A549 (cell line): ENCODE data around the gene NCAPD3.

Experiments used
- BHLHE40 ChIP-seq: IDR thresholded peaks from 2 replicates; pipeline ENCODE4 v1.6.1; 2012; ENCODE audit warnings: low read depth, low read length, inconsistent platforms
- CHD2 ChIP-seq: fragments of 150-350 bp; IDR thresholded peaks from 2 replicates; pipeline ENCODE4 v1.6.1; 2014; ENCODE audit warnings: low read length; ENCODE audit not compliant: partially characterized antibody
- ELK1 ChIP-seq: fragments of 150-350 bp; IDR thresholded peaks from 2 replicates; pipeline ENCODE4 v1.6.1; 2014; ENCODE audit warnings: low read depth, mild to moderate bottlenecking, low read length
- KDM1A ChIP-seq: fragments of 200-600 bp; sonication (generic); IDR thresholded peaks from 2 replicates; pipeline ENCODE4 v1.6.1; 2016; ENCODE audit warnings: low read depth, mild to moderate bottlenecking
- MAZ ChIP-seq: fragments of 150-350 bp; IDR thresholded peaks from 2 replicates; pipeline ENCODE4 v1.6.1; 2014; ENCODE audit warnings: antibody characterized with exemption, low read depth, low read length, borderline replicate concordance
- NR3C1 ChIP-seq: fragments of >200 bp; sonication (Bioruptor Twin); formaldehyde crosslinking; IDR thresholded peaks from 3 replicates; pipeline ENCODE4 v1.6.1; 2017
- POLR2A ChIP-seq: IDR thresholded peaks from 2 replicates; pipeline ENCODE4 v1.6.1; 2012; ENCODE audit warnings: mild to moderate bottlenecking, low read length
- POLR2AphosphoS2 ChIP-seq: conservative IDR thresholded peaks from 2 replicates; pipeline ENCODE4 v1.6.1; 2012; ENCODE audit warnings: low read length, improper control_type of control experiment, inconsistent platforms
- RAD21 ChIP-seq, 2 experiments: fragments of >200 bp in 1 of 2; sonication (Bioruptor Twin) in 1 of 2; formaldehyde crosslinking in 1 of 2; IDR thresholded peaks in 1 of 2; conservative IDR thresholded peaks in 1 of 2; 2 replicates in 1 of 2; 3 replicates in 1 of 2; pipeline ENCODE4 v1.6.1; 2012 to 2018; ENCODE audit warnings: inconsistent platforms in 1 of 2
- REST ChIP-seq: fragments of 200-600 bp; sonication (generic); IDR thresholded peaks from 2 replicates; pipeline ENCODE4 v1.6.1; 2016; ENCODE audit warnings: antibody characterized with exemption, mild to moderate bottlenecking, moderate library complexity
- RNF2 ChIP-seq: fragments of 200-600 bp; sonication (generic); IDR thresholded peaks from 2 replicates; pipeline ENCODE4 v1.6.1; 2016; ENCODE audit warnings: low read depth, mild to moderate bottlenecking, antibody characterized with exemption, moderate library complexity, borderline replicate concordance
- TP53 ChIP-seq: fragments of 250-450 bp; sonication (Bioruptor Pico); IDR thresholded peaks from 2 replicates; pipeline ENCODE4 v1.5.0; 2021; ENCODE audit warnings: mild to moderate bottlenecking, moderate library complexity
- USF2 ChIP-seq: fragments of 450-650 bp; IDR thresholded peaks from 2 replicates; pipeline ENCODE4 v1.6.1; 2014; ENCODE audit warnings: antibody characterized with exemption
- TF ChIP-seq, protein P1 (sequence below): fragments of >200 bp; sonication (Bioruptor Twin); formaldehyde crosslinking; IDR thresholded peaks from 3 replicates; pipeline ENCODE4 v1.5.1; 2016

DNA sequence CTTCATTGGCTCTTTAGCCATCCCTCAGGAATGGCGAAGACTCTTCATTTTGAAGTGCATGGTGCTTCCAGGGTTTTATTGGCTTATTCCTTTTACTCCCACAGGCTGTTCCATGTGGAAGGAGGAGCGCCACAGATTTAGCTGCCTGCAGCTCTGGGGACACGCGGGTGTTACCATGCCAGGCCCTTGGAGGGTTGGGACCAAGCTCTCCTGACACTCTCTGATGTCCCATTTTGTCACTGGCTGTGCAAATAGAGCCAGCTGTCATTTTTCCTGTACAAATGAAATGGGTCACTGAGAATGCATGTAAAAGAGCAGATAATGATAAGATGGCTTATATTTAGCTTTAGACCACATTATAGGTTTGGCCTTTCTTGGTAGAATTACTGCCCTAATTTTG, 20.1 kb upstream of the NCAPD3 start:
- TF ChIP-seq, protein P1, sequence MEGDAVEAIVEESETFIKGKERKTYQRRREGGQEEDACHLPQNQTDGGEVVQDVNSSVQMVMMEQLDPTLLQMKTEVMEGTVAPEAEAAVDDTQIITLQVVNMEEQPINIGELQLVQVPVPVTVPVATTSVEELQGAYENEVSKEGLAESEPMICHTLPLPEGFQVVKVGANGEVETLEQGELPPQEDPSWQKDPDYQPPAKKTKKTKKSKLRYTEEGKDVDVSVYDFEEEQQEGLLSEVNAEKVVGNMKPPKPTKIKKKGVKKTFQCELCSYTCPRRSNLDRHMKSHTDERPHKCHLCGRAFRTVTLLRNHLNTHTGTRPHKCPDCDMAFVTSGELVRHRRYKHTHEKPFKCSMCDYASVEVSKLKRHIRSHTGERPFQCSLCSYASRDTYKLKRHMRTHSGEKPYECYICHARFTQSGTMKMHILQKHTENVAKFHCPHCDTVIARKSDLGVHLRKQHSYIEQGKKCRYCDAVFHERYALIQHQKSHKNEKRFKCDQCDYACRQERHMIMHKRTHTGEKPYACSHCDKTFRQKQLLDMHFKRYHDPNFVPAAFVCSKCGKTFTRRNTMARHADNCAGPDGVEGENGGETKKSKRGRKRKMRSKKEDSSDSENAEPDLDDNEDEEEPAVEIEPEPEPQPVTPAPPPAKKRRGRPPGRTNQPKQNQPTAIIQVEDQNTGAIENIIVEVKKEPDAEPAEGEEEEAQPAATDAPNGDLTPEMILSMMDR: no peak
- no peak for TF ChIP-seq POLR2A
- TF ChIP-seq MAZ: no peak
- no peak for TF ChIP-seq NR3C1
- TF ChIP-seq RAD21 (conservative IDR thresholded peaks at IDR 0.05 in 1 of 2, IDR thresholded peaks at IDR 0.05 in 1 of 2): no peak
- TF ChIP-seq ELK1: no peak
- no peak for TF ChIP-seq KDM1A
- no peak for TF ChIP-seq BHLHE40
- TF ChIP-seq TP53 (CRISPR knock-in tag): no peak
- no peak for TF ChIP-seq CHD2
- TF ChIP-seq REST: no peak
- TF ChIP-seq POLR2AphosphoS2: no peak
- no peak for TF ChIP-seq RNF2
- TF ChIP-seq USF2: no peak
